HepG2 (cell line): ENCODE results near the gene ZBTB22.

Experiments used
- BRCA1 ChIP-seq: sonication (generic); formaldehyde crosslinking; IDR thresholded peaks from 2 replicates; pipeline ENCODE4 v1.4.0; 2020; ENCODE audit warnings: missing genetic modification reagents
- EZH2 ChIP-seq: conservative IDR thresholded peaks from 2 replicates; pipeline ENCODE4 v1.6.1; 2012; ENCODE audit warnings: mild to moderate bottlenecking, low read depth, low read length, moderate library complexity
- JUND ChIP-seq: sonication (generic); formaldehyde crosslinking; IDR thresholded peaks from 2 replicates; pipeline ENCODE4 v1.8.0; 2022; ENCODE audit warnings: mild to moderate bottlenecking, missing genetic modification reagents
- KDM5A ChIP-seq: fragments of 200-600 bp; sonication (generic); IDR thresholded peaks from 2 replicates; pipeline ENCODE4 v1.7.0; 2018; ENCODE audit warnings: antibody characterized with exemption, mild to moderate bottlenecking, low read length, borderline replicate concordance
- ZNF224 ChIP-seq: sonication (generic); formaldehyde crosslinking; IDR thresholded peaks from 2 replicates; pipeline ENCODE4 v1.5.0; 2020; ENCODE audit warnings: mild to moderate bottlenecking, missing genetic modification reagents
- ZNF850 ChIP-seq: sonication (generic); formaldehyde crosslinking; conservative IDR thresholded peaks from 2 replicates; pipeline ENCODE4 v1.9.0; 2021; ENCODE audit warnings: mild to moderate bottlenecking, missing genetic modification reagents
- ZNF883 ChIP-seq: sonication (generic); formaldehyde crosslinking; IDR thresholded peaks from 2 replicates; pipeline ENCODE4 v1.5.1; 2020; ENCODE audit warnings: mild to moderate bottlenecking, missing genetic modification reagents; ENCODE audit errors: not compliant biosample characterization
- TF ChIP-seq, protein P1 (sequence below): sonication (generic); formaldehyde crosslinking; IDR thresholded peaks from 2 replicates; pipeline ENCODE4 v1.5.1; 2020; ENCODE audit warnings: missing genetic modification reagents, mild to moderate bottlenecking, borderline replicate concordance
- TF ChIP-seq, protein P2 (sequence below): sonication (generic); formaldehyde crosslinking; IDR thresholded peaks from 2 replicates; pipeline ENCODE4 v1.5.0; 2020; ENCODE audit warnings: missing genetic modification reagents, mild to moderate bottlenecking, borderline replicate concordance
- TF ChIP-seq, protein P3 (sequence below): sonication (generic); formaldehyde crosslinking; IDR thresholded peaks from 2 replicates; pipeline ENCODE4 v1.5.0; 2020; ENCODE audit warnings: mild to moderate bottlenecking, missing genetic modification reagents, moderate library complexity
- TF ChIP-seq, protein P4 (sequence below): IDR thresholded peaks from 2 replicates; pipeline ENCODE4 v1.6.1; 2012; ENCODE audit warnings: inconsistent platforms

GRCh38 chr6:33312361-33313104, 5.0 kb downstream of the ZBTB22 start:
- TF ChIP-seq, protein P1, sequence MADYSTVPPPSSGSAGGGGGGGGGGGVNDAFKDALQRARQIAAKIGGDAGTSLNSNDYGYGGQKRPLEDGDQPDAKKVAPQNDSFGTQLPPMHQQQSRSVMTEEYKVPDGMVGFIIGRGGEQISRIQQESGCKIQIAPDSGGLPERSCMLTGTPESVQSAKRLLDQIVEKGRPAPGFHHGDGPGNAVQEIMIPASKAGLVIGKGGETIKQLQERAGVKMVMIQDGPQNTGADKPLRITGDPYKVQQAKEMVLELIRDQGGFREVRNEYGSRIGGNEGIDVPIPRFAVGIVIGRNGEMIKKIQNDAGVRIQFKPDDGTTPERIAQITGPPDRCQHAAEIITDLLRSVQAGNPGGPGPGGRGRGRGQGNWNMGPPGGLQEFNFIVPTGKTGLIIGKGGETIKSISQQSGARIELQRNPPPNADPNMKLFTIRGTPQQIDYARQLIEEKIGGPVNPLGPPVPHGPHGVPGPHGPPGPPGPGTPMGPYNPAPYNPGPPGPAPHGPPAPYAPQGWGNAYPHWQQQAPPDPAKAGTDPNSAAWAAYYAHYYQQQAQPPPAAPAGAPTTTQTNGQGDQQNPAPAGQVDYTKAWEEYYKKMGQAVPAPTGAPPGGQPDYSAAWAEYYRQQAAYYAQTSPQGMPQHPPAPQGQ (CRISPR knock-in tag) = no peak
- TF ChIP-seq BRCA1 (CRISPR knock-in tag) (no peak), ZNF224 (CRISPR knock-in tag) (no peak; the same call in 1 of the 2 replicates), ZNF850 (no peak), KDM5A (no peak; the same call in 1 of the 2 replicates), JUND (CRISPR knock-in tag) (no peak), EZH2 (no peak), ZNF883 (CRISPR knock-in tag) (no peak)
- TF ChIP-seq, protein P2, sequence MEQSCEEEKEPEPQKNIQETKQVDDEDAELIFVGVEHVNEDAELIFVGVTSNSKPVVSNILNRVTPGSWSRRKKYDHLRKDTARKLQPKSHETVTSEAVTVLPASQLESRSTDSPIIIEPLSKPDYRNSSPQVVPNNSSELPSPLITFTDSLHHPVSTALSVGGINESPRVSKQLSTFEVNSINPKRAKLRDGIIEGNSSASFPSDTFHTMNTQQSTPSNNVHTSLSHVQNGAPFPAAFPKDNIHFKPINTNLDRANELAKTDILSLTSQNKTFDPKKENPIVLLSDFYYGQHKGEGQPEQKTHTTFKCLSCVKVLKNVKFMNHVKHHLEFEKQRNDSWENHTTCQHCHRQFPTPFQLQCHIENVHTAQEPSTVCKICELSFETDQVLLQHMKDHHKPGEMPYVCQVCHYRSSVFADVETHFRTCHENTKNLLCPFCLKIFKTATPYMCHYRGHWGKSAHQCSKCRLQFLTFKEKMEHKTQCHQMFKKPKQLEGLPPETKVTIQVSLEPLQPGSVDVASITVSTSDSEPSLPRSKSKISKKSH (CRISPR knock-in tag) = no peak
- TF ChIP-seq, protein P3, sequence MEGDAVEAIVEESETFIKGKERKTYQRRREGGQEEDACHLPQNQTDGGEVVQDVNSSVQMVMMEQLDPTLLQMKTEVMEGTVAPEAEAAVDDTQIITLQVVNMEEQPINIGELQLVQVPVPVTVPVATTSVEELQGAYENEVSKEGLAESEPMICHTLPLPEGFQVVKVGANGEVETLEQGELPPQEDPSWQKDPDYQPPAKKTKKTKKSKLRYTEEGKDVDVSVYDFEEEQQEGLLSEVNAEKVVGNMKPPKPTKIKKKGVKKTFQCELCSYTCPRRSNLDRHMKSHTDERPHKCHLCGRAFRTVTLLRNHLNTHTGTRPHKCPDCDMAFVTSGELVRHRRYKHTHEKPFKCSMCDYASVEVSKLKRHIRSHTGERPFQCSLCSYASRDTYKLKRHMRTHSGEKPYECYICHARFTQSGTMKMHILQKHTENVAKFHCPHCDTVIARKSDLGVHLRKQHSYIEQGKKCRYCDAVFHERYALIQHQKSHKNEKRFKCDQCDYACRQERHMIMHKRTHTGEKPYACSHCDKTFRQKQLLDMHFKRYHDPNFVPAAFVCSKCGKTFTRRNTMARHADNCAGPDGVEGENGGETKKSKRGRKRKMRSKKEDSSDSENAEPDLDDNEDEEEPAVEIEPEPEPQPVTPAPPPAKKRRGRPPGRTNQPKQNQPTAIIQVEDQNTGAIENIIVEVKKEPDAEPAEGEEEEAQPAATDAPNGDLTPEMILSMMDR (CRISPR knock-in tag) = peak; percentile 63
- TF ChIP-seq, protein P4, sequence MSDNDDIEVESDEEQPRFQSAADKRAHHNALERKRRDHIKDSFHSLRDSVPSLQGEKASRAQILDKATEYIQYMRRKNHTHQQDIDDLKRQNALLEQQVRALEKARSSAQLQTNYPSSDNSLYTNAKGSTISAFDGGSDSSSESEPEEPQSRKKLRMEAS = peak; percentile 56; the same call in 1 of the 2 replicates
